ENCODE measurements around the gene ELMOD1. TPM values are rescaled to one million over a fixed set of nuclear protein-coding genes. Genes with fewer than 3 reads are reported as not detected.

Gene ELMOD1
- total RNA-seq, 4 donors from 2014 or later = not detected

DNA sequence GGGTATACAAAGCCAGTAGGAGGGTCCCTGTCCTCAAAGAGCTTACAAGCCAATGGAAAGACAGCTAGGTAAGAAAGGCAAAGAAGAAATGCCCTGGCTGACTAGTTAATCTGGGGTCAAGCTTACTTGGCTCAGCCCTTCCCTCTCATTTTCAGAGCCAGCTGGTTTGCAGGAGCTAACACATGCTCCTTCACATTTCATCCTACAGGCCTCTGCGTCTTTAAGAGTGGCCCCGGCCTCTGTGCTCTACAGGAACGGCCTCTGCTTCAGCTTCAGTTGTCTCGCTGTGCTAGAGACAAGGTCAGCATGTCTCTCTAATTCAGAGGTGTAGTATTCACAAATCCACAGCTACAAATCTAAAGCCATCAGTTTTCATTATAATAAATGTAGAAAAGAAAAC lies 40.6 kb upstream of the ELMOD1 start:
- peaks cover 5 to 9% of the 10 kb centered on the region in 2 donors for H3K36me3 ChIP-seq
- TF ChIP-seq, protein P1, sequence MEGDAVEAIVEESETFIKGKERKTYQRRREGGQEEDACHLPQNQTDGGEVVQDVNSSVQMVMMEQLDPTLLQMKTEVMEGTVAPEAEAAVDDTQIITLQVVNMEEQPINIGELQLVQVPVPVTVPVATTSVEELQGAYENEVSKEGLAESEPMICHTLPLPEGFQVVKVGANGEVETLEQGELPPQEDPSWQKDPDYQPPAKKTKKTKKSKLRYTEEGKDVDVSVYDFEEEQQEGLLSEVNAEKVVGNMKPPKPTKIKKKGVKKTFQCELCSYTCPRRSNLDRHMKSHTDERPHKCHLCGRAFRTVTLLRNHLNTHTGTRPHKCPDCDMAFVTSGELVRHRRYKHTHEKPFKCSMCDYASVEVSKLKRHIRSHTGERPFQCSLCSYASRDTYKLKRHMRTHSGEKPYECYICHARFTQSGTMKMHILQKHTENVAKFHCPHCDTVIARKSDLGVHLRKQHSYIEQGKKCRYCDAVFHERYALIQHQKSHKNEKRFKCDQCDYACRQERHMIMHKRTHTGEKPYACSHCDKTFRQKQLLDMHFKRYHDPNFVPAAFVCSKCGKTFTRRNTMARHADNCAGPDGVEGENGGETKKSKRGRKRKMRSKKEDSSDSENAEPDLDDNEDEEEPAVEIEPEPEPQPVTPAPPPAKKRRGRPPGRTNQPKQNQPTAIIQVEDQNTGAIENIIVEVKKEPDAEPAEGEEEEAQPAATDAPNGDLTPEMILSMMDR (IDR thresholded peaks at IDR 0.05) = no peak
- no peak for TF ChIP-seq POLR2A (IDR thresholded peaks at IDR 0.05)
- no peak for DNase-seq
- peaks cover 0 to under 1% of the 10 kb centered on the region in 2 donors for H3K4me1 ChIP-seq
- H3K4me3 ChIP-seq (replicated peaks in 1 of 3) = no peak overlapping the region
- 88 to 93% methylated on average over 4 of the region's 4 CpGs for WGBS, 2 donors
- no peaks in the 10 kb centered on the region for H3K27me3 ChIP-seq
- no peaks in the 10 kb centered on the region for H3K9me3 ChIP-seq
- H3K27ac ChIP-seq = no peak overlapping the region
- intact Hi-C loops (cut with DNase I) = no loop called here

DNA sequence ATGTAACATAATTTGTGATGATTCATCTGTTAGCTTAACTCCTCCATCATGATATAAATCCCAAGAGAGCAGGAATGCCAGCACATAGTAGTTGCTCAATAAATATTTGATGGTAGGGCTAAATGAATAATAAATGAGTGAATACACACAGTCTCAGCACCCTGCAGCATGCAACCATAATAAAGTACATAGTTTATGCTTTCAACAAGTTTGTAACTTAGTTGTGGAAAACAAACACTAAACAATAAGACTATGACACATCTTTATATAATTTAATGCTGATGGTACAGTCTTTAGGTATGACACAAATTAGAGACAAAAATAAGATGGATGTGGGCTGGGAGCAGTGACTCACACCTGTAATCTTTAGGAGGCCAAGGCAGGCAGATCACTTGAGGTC lies 29.3 kb upstream of the ELMOD1 start:
- intact Hi-C loops (cut with DNase I) = no loop called here
- TF ChIP-seq POLR2A (IDR thresholded peaks at IDR 0.05) = no peak
- TF ChIP-seq, protein P1 (IDR thresholded peaks at IDR 0.05) = no peak
- peaks cover 0 to 4% of the 10 kb centered on the region in 2 donors for H3K36me3 ChIP-seq
- peaks cover 12% of the 10 kb centered on the region in 2 donors for H3K4me1 ChIP-seq
- H3K9me3 ChIP-seq = no peaks in the 10 kb centered on the region
- H3K27ac ChIP-seq = no peak overlapping the region
- no peaks in the 10 kb centered on the region for H3K27me3 ChIP-seq
- no peak overlapping the region for H3K4me3 ChIP-seq (replicated peaks in 1 of 3)
- DNase-seq = no peak

DNA sequence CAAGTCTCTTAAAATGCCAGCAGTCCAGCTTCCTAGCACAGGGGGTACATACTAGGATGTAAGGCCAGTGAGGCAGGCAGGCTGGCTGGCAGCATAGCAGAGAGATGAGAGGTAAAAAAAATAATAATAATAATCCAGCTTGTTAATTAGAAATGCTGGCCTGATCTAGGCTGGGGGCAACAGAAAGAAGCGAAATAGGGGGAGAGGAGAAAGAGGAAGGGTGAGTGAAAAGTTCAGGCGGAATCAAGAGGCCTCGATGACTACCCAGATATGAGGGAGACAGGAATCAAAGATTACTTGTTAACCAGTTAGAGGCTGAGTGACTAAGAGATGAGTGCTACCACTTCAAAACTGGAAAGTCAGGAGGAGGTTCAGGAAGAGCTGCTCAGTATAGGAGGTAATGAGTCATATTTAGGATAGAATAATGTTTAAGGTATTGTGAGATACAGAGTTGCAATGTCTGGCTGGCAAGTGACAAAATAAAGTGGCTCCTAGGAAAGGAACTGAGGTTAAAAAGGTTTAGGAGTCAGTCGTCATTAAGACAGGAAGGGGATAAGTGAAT lies 28.2 kb upstream of the ELMOD1 start:
- intact Hi-C loops (cut with DNase I) = no loop called here
- 68 to 70% methylated on average over 4 of the region's 4 CpGs for WGBS, 2 donors
- H3K27ac ChIP-seq = no peak overlapping the region
- no peaks in the 10 kb centered on the region for H3K27me3 ChIP-seq
- TF ChIP-seq, protein P1 (IDR thresholded peaks at IDR 0.05) = no peak
- no peak for TF ChIP-seq POLR2A (IDR thresholded peaks at IDR 0.05)
- no peaks in the 10 kb centered on the region for H3K9me3 ChIP-seq
- H3K4me3 ChIP-seq (replicated peaks in 1 of 3) = no peak overlapping the region
- peaks cover 12% of the 10 kb centered on the region in 2 donors for H3K4me1 ChIP-seq
- H3K36me3 ChIP-seq = peaks cover 0 to 4% of the 10 kb centered on the region in 2 donors
- DNase-seq = no peak

DNA sequence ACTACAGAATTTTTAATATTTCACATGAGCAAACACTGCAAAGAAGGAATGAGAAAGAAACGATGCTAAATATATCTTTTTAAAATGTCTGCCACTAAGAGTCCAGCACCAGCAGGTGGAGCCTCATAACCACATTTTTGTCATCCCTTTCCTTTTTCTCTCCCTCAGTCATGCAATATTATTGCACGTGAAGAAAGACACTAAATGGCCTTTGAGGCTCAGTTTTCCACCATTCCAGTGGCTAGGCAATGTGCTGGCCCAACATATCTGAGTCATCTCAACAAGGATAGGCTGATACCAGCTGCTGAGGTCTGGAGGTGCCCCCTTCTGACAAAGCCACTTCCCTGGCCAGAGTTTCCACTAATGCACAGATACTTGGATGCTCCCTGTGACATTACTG lies 27.2 kb upstream of the ELMOD1 start:
- peak; percentile 12 to 21 for DNase-seq
- no peak overlapping the region for H3K27ac ChIP-seq
- intact Hi-C loops (cut with DNase I) = no loop called here

DNA sequence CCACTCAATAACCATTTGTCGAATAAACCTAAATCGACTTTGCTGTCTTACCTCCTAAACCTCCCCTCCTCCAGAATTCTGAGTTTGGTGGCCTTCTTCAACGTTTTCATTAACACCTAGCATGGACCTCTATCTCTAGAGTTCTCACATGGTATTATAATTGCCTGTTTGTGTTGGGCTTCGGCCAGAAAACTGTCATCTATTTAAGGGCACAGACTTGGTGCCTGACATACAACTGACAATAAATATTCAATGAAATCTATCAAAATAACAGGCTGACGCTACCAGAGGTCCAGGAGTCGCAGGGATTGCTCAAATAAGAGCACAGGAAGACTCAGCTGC lies 26.1 kb upstream of the ELMOD1 start:
- Histone ChIP-seq H3K4me3 (replicated peaks in 1 of 3) (peak overlapping the region in 2 of 3 donors; percentile 38 to 52), H3K36me3 (no peaks in the 10 kb centered on the region), H3K27me3 (no peaks in the 10 kb centered on the region), H3K4me1 (peaks cover 12% of the 10 kb centered on the region in 2 donors), H3K27ac (peak overlapping the region in 1 of 3 donors; percentile 79), H3K9me3 (no peaks in the 10 kb centered on the region)
- no peak for DNase-seq
- TF ChIP-seq, protein P1 (IDR thresholded peaks at IDR 0.05) = no peak
- no peak for TF ChIP-seq POLR2A (IDR thresholded peaks at IDR 0.05)
- intact Hi-C loops (cut with DNase I) = no loop called here
- 11 to 15% methylated on average over 6 of the region's 6 CpGs for WGBS, 2 donors

More for the DNA sequence above, 27.2 kb upstream of the ELMOD1 start:
- 5 to 10% methylated on average over 2 of the region's 2 CpGs for WGBS, 2 donors
- Histone ChIP-seq H3K4me1 (peaks cover 12% of the 10 kb centered on the region in 2 donors), H3K4me3 (replicated peaks in 1 of 3) (no peak overlapping the region), H3K9me3 (no peaks in the 10 kb centered on the region), H3K36me3 (no peaks in the 10 kb centered on the region), H3K27me3 (no peaks in the 10 kb centered on the region)
- TF ChIP-seq, protein P1 (IDR thresholded peaks at IDR 0.05) = peak in 4 of 6 experiments; percentile 33 to 52 (median 39)
- TF ChIP-seq POLR2A (IDR thresholded peaks at IDR 0.05) = no peak

Measured in thyroid gland (tissue), 4 donors.